ENCODE results near the gene CUL2.

- TF ChIP-seq CTCF (IDR thresholded peaks at IDR 0.05), result no peak
- no peak for TF ChIP-seq EP300 (IDR thresholded peaks at IDR 0.05)
Observed at GRCh38 chr10:35011771-35012191, 78.4 kb downstream of the CUL2 start.
